Aorta (tissue), 5 donors: ENCODE measurements around the gene TENM4. TPM values are rescaled to one million over a fixed set of nuclear protein-coding genes. Genes with fewer than 3 reads are reported as not detected.
A peak's percentile ranks its signal among the peaks of the same experiment; 100 is the strongest.

ENCODE experiments used
- ATAC-seq: fragments of 200-7000 bp; cut with Tn5 transposase; one replicate; pipeline ENCODE4 v1.9.1; 2022; ENCODE audit warnings: moderate library complexity; ENCODE audit not compliant: low FRiP score
- DNase-seq, 2 donors: peaks; one replicate each; pipeline ENCODE4 v3.0.0-alpha.2; 2020
- H3K27ac ChIP-seq, 2 donors: one replicate each; pipeline ENCODE4 v1.5.1; 2013; ENCODE audit warnings: low read length in 2 of 2, mild to moderate bottlenecking in 2 of 2, moderate library complexity in 2 of 2, control low read depth in 1 of 2, inconsistent platforms in 1 of 2, low read depth in 1 of 2
- H3K27me3 ChIP-seq, 2 donors: one replicate each; pipeline ENCODE4 v1.6.1; 2013; ENCODE audit warnings: control low read depth in 1 of 2, low read length in 1 of 2, mild to moderate bottlenecking in 1 of 2, moderate library complexity in 1 of 2; ENCODE audit not compliant: insufficient read depth in 2 of 2, control insufficient read depth in 1 of 2
- H3K36me3 ChIP-seq, 2 donors: one replicate each; pipeline ENCODE4 v1.6.1; 2013; ENCODE audit warnings: control low read depth in 1 of 2, low read length in 1 of 2, mild to moderate bottlenecking in 1 of 2; ENCODE audit not compliant: insufficient read depth in 2 of 2, control insufficient read depth in 1 of 2
- H3K4me1 ChIP-seq, 2 donors: one replicate each; pipeline ENCODE4 v1.6.1; 2013; ENCODE audit warnings: low read length in 2 of 2, control low read depth in 1 of 2, mild to moderate bottlenecking in 1 of 2, moderate library complexity in 1 of 2; ENCODE audit not compliant: insufficient read depth in 2 of 2, control insufficient read depth in 1 of 2
- H3K4me3 ChIP-seq, 2 donors: one replicate each; pipeline ENCODE4 v1.5.1; 2013; ENCODE audit warnings: low read length in 2 of 2, control low read depth in 1 of 2, mild to moderate bottlenecking in 1 of 2
- H3K9me3 ChIP-seq: one replicate; pipeline ENCODE4 v1.6.1; 2013; ENCODE audit warnings: mild to moderate bottlenecking, low read length; ENCODE audit not compliant: control insufficient read depth
- WGBS, 2 donors: extraction: QIAGEN DNeasy Blood & Tissue Kit; methylation state at CpG; one replicate each; pipeline ENCODE4 v1.1.7; 2013; 5-methylcytosine and 5-hydroxymethylcytosine counted together
- intact Hi-C, 2 donors: fragments of 100-400 bp; cut with DNase I; formaldehyde crosslinking; loops; one replicate each; pipeline versions ENCODE4 v1.14.2 to v1.15.0; 2022
- polyA plus RNA-seq, 2 donors: library from polyadenylated mRNA; stranded (reverse); fragments of 200-250 nt; gene quantifications; one replicate each; pipeline ENCODE4 v1.2.3, GENCODE V29; 2013
- total RNA-seq, 2 donors: library from RNA; stranded (reverse); fragmentation: NEBNext Ultra II Directional; extraction: Animal tissue kit (Norgen Biotek cat#: 25700); gene quantifications; one replicate each; pipeline ENCODE4 v1.2.1, GENCODE V29; 2021
- donor health status: healthy with polysubstance abuse.
- donor health status: Bipolar disorder and iron deficiency.
- donor health status: DM: no; HTN: no; CAD: no.
- donor health status: DM: no; HTN: no; CAD: no.
- donor health status: DM: yes; HTN: yes; CAD: no.

TENM4 gene
- total and polyA plus RNA-seq, 4 donors, result 0.20 to 9.1 (median 2.5) TPM

DNA sequence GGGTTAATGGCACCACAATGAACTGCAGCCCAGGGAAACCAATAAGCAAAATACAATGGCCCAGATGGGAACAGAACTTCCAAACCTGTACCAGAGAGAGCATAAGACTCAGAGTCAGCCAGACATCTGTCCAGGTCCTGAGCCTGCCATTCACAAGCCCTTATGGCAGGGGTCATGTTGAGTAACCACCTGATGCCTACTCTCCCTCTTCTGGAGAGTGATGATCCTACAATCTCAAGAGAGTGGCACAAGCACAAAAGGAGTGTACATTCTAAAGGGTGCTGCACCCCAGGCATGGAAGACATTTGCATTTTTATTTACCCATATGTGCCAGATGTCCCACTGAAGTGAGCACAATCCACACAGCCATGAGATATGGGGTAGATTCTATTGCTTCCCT is 10.6 kb downstream of the TENM4 start:
- Histone ChIP-seq H3K27ac (peak overlapping the region in 1 of 2 donors; percentile 61), H3K4me3 (no peak overlapping the region), H3K9me3 (no peaks in the 10 kb centered on the region), H3K27me3 (no peaks in the 10 kb centered on the region), H3K36me3 (no peaks in the 10 kb centered on the region), H3K4me1 (peaks cover 0 to 11% of the 10 kb centered on the region in 2 donors)
- intact Hi-C loops, result loop anchor here (10.0 kb wide), 2 partner anchors 185 to 335 kb away; no protein-coding TSS in a partner anchor
- no peak for DNase-seq
- ATAC-seq, result no peak

DNA sequence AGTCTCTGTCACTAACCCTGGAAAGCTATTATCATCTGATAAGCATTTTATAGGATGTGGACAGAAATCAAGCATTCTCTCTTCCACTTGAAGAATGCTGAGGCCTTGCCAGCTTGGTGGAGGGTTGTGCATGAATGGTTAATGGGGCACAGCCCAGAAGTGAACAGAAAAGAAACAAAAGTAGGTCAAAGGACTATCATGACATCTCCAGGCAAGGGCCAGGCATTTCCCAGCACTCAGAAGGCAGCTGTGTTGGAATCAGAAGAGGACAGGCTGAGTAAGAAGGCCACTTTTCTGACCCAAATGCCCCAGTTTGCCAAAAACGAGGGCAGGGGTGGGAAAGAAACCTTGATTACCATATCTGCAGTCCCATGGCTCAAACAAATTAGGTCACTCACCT is 12.4 kb downstream of the TENM4 start:
- WGBS, 2 donors, result 48 to 71% methylated on average over 1 of the region's 1 CpG
- H3K27me3 ChIP-seq, result no peaks in the 10 kb centered on the region
- ATAC-seq, result no peak
- H3K4me1 ChIP-seq, result peaks cover 0 to 11% of the 10 kb centered on the region in 2 donors
- no peak for DNase-seq
- no peak overlapping the region for H3K4me3 ChIP-seq
- H3K27ac ChIP-seq, result no peak overlapping the region
- H3K36me3 ChIP-seq, result no peaks in the 10 kb centered on the region
- no peaks in the 10 kb centered on the region for H3K9me3 ChIP-seq
- intact Hi-C loops, result no loop called here

DNA sequence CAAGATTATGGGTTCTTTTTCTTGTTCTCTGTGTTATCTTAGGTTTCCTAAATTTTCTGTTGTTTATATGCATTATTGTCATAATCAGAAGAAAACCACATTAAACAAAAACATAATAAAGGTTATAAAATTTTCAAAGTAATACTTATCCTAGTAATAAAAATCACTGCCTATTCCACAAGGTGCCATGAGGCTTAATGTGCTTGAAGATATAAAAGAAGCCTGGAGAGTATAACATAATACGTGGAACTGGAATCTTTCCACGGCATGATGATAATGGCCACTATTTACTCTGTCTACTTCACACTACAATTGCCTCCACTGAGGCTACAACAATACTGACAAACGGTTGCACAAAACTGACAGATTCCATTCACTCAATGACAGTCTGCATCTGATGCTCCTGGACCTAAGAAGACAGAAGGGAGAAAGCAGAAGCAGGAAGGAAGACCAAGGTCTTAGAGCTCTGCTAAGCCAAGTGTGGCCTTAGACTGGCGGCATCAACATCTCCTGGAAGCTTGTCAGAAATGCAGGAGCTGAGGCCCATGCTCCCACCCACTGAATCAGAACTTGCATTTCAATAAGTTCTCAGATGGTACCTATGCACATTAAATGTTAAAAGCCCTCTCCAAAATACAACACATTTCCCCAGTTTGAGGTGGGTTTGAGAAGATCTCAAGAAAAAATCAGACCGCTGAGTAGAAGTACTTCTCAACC is 13.1 kb downstream of the TENM4 start:
- Histone ChIP-seq H3K4me3 (no peak overlapping the region), H3K27me3 (no peaks in the 10 kb centered on the region), H3K4me1 (peaks cover 2 to 11% of the 10 kb centered on the region in 2 donors), H3K27ac (no peak overlapping the region), H3K36me3 (peaks cover 0 to 2% of the 10 kb centered on the region in 2 donors), H3K9me3 (no peaks in the 10 kb centered on the region)
- WGBS, 2 donors, result 96 to 98% methylated on average over 5 of the region's 5 CpGs
- intact Hi-C loops, result no loop called here
- no peak for ATAC-seq
- no peak for DNase-seq

DNA sequence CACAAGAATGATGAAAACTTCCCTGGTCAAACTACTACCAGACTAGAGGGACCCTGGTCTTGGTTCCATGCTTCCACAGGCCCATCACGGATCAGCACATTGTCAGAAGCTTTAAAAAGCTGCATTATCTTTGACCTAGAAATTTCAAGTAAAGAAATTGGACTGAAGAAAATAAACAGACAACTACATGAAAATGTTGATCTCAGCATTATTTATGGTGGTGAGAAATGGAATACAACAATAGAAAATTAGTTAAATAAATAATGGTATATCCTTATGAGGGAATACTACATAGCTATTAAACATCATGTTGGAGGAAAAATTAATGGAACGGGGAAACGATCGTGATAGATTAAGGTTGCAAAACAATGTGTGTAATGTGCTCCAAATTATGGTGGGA is 13.7 kb downstream of the TENM4 start:
- Histone ChIP-seq H3K27ac (no peak overlapping the region), H3K36me3 (peaks cover 0 to 2% of the 10 kb centered on the region in 2 donors), H3K27me3 (no peaks in the 10 kb centered on the region), H3K4me3 (no peak overlapping the region), H3K4me1 (peaks cover 5 to 11% of the 10 kb centered on the region in 2 donors), H3K9me3 (no peaks in the 10 kb centered on the region)
- ATAC-seq (no peak), DNase-seq (no peak)
- intact Hi-C loops, result no loop called here
- 95 to 97% methylated on average over 4 of the region's 4 CpGs for WGBS, 2 donors

DNA sequence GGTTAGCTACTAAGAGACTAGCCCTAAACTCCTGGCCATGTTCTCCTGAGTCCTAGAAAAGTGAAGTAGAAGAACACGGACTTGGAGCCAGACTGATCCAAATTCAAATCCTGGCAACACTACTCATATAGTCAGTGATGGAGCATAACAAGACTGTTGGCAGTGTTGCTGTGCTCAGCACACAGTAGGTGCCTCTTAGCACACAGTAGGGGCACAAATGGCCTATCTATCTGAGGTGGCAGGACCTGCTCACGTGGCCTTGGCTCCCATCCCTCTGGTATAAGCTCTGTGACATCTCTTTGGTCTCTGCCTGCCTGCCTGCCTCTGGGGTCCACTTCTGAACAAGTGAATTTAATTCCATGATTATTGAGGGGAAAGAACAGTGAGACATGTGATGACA is 15.4 kb downstream of the TENM4 start:
- peaks cover 0 to 2% of the 10 kb centered on the region in 2 donors for H3K36me3 ChIP-seq
- DNase-seq (no peak), ATAC-seq (no peak)
- intact Hi-C loops, result no loop called here
- H3K9me3 ChIP-seq, result no peaks in the 10 kb centered on the region
- H3K4me3 ChIP-seq, result no peak overlapping the region
- H3K4me1 ChIP-seq, result peaks cover 5% of the 10 kb centered on the region in 2 donors
- WGBS, 2 donors, result 88 to 91% methylated on average over 2 of the region's 2 CpGs
- H3K27me3 ChIP-seq, result no peaks in the 10 kb centered on the region
- no peak overlapping the region for H3K27ac ChIP-seq

DNA sequence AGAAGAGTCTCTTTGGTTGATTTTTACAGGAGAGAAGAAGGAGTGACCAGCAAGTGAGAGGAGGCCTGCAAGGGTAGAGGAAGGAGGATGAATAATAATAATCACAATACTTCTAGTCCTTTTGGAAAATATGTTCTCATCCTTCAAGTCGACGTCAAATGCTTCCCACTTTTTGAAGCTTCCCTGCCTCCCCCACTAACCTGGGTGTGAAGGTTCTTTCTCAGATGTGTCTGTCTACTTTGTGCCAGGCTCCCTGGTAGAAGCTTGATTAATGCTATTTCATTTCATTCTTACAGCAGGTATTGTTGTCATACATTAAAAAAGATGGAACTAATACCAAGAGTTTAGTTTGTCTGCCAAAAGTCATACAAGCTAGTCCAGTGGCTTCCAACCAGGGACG is 17.1 kb downstream of the TENM4 start:
- no peak overlapping the region for H3K4me3 ChIP-seq
- intact Hi-C loops, result no loop called here
- WGBS, 2 donors, result 58 to 66% methylated on average over 3 of the region's 3 CpGs
- H3K9me3 ChIP-seq, result no peaks in the 10 kb centered on the region
- DNase-seq (no peak), ATAC-seq (no peak)
- H3K36me3 ChIP-seq, result peaks cover 0 to 2% of the 10 kb centered on the region in 2 donors
- H3K27ac ChIP-seq, result no peak overlapping the region
- peaks cover 0 to 5% of the 10 kb centered on the region in 2 donors for H3K4me1 ChIP-seq
- H3K27me3 ChIP-seq, result no peaks in the 10 kb centered on the region

DNA sequence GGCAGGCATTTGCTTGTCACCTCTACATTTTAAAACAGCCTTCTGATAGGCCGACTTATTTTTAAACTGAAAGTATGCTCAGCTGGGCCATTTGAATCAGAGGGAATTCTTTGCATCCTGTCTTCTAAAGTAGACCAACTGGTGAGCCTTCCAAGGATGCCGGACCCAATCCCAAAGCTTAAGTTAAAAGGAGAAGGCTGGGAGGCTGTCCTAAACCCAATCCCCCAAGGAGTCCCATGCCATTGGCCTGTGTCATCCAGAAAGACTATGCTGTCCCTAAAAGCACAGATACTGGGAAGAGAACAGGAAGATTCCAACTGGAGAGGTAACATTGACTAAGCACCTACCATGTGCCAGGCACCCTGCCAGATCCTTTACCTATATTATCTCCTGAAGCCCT is 18.0 kb downstream of the TENM4 start:
- ATAC-seq (no peak), DNase-seq (no peak)
- Histone ChIP-seq H3K36me3 (peaks cover 0 to 2% of the 10 kb centered on the region in 2 donors), H3K4me1 (peaks cover 0 to 5% of the 10 kb centered on the region in 2 donors), H3K27ac (peak overlapping the region in 1 of 2 donors; percentile 8), H3K9me3 (no peaks in the 10 kb centered on the region), H3K4me3 (no peak overlapping the region), H3K27me3 (no peaks in the 10 kb centered on the region)
- 71 to 88% methylated on average over 2 of the region's 2 CpGs for WGBS, 2 donors
- intact Hi-C loops, result no loop called here

DNA sequence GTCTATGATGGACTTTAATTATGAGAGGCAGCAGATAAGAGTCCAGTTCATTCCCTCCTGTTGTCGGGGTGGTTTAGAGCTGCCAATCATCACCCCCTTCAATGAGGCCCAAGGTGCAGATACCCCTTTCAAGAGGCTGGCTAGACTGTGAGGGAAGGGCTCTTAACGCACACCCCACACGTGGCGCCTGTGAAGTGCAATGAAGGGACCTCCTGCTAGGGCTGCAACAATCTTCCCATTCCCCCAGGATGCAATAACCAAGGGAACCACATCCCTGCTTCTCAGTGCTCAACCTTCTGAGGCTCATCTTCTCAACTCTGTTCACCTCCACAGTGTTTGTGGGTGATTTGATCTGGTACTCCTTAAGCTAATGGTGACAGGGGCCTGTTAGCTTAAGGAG is 19.0 kb downstream of the TENM4 start:
- ATAC-seq, result no peak
- 95 to 96% methylated on average over 4 of the region's 4 CpGs for WGBS, 2 donors
- peaks cover 0 to 2% of the 10 kb centered on the region in 2 donors for H3K36me3 ChIP-seq
- DNase-seq, result no peak
- no peak overlapping the region for H3K4me3 ChIP-seq
- H3K27me3 ChIP-seq, result no peaks in the 10 kb centered on the region
- H3K4me1 ChIP-seq, result peaks cover 0 to 5% of the 10 kb centered on the region in 2 donors
- intact Hi-C loops, result no loop called here
- no peaks in the 10 kb centered on the region for H3K9me3 ChIP-seq
- no peak overlapping the region for H3K27ac ChIP-seq

DNA sequence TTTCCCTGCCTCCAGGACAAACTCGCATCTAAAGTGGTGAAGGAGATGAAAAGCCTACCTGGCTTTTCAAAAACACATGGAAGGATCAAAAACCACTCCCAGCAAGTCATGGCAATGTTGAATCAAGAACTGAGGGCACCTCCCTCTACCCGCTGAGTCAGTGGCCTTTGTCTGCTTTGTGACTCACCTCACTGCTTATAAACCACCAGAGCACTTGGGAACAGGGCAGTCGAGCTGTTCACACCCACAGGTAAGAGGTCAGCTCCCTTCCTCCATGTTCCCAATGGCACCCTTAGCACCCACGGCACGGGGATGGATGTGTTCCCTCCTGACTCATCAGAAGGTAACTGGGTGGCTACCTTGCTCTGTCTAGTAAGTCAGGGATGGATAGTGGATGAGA is 21.7 kb downstream of the TENM4 start:
- intact Hi-C loops, result loop anchor here in 1 of 2 donors (10.0 kb wide), 1 partner anchor 244 kb away; no protein-coding TSS in a partner anchor
- DNase-seq (no peak), ATAC-seq (no peak)
- H3K27me3 ChIP-seq, result no peaks in the 10 kb centered on the region
- no peak overlapping the region for H3K4me3 ChIP-seq
- WGBS, 2 donors, result 91 to 93% methylated on average over 5 of the region's 5 CpGs
- H3K9me3 ChIP-seq, result no peaks in the 10 kb centered on the region
- peaks cover 0 to 2% of the 10 kb centered on the region in 2 donors for H3K36me3 ChIP-seq
- no peak overlapping the region for H3K27ac ChIP-seq
- peaks cover 3 to 5% of the 10 kb centered on the region in 2 donors for H3K4me1 ChIP-seq
